ENCODE data around the gene CELF4. TPM values are rescaled to one million over a fixed set of nuclear protein-coding genes. Genes with fewer than 3 reads are reported as not detected.
A peak's percentile ranks its signal among the peaks of the same experiment; 100 is the strongest.

CELF4 gene
- total and polyA plus RNA-seq, 2 experiments from 2014 or later: 1.6 to 2.1 TPM

GRCh38 chr18:37282386-37283037 lies 283.1 kb downstream of the CELF4 start:
- Histone ChIP-seq H3K4me3 (no peak overlapping the region), H3K9me3 (ENCODE audit: low read depth) (no peaks in the 10 kb centered on the region)
- peak; percentile 7 to 10 for DNase-seq (ENCODE audit: low read depth in 1 of 2, low spot score in 1 of 2)

GRCh38 chr18:37280701-37281393 lies 284.8 kb downstream of the CELF4 start:
- Histone ChIP-seq H3K9me3 (ENCODE audit: low read depth) (no peaks in the 10 kb centered on the region), H3K27ac (no peak overlapping the region), H3K36me3 (no peaks in the 10 kb centered on the region), H3K4me1 (ENCODE audit: low read depth) (no peaks in the 10 kb centered on the region), H3K4me3 (no peak overlapping the region), H3K27me3 (peaks cover 6% of the 10 kb centered on the region)
- TF ChIP-seq, protein P1, sequence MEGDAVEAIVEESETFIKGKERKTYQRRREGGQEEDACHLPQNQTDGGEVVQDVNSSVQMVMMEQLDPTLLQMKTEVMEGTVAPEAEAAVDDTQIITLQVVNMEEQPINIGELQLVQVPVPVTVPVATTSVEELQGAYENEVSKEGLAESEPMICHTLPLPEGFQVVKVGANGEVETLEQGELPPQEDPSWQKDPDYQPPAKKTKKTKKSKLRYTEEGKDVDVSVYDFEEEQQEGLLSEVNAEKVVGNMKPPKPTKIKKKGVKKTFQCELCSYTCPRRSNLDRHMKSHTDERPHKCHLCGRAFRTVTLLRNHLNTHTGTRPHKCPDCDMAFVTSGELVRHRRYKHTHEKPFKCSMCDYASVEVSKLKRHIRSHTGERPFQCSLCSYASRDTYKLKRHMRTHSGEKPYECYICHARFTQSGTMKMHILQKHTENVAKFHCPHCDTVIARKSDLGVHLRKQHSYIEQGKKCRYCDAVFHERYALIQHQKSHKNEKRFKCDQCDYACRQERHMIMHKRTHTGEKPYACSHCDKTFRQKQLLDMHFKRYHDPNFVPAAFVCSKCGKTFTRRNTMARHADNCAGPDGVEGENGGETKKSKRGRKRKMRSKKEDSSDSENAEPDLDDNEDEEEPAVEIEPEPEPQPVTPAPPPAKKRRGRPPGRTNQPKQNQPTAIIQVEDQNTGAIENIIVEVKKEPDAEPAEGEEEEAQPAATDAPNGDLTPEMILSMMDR (IDR thresholded peaks at IDR 0.05; ENCODE audit: low read depth, low read length): no peak
- no peak for DNase-seq (ENCODE audit: low read depth in 1 of 2, low spot score in 1 of 2)

More at GRCh38 chr18:37282386-37283037, 283.1 kb downstream of the CELF4 start:
- H3K36me3 ChIP-seq: no peaks in the 10 kb centered on the region
- H3K27ac ChIP-seq: no peak overlapping the region
- peaks cover 6% of the 10 kb centered on the region for H3K27me3 ChIP-seq
- TF ChIP-seq, protein P1 (IDR thresholded peaks at IDR 0.05; ENCODE audit: low read depth, low read length): peak; percentile 56
- H3K4me1 ChIP-seq (ENCODE audit: low read depth): no peaks in the 10 kb centered on the region

GRCh38 chr18:37277804-37278203 lies 287.8 kb downstream of the CELF4 start:
- no peak overlapping the region for H3K4me3 ChIP-seq
- no peaks in the 10 kb centered on the region for H3K36me3 ChIP-seq
- no peaks in the 10 kb centered on the region for H3K4me1 ChIP-seq (ENCODE audit: low read depth)
- peaks cover 6% of the 10 kb centered on the region for H3K27me3 ChIP-seq
- no peak overlapping the region for H3K27ac ChIP-seq
- no peaks in the 10 kb centered on the region for H3K9me3 ChIP-seq (ENCODE audit: low read depth)
- no peak for DNase-seq (ENCODE audit: low read depth in 1 of 2, low spot score in 1 of 2)
- TF ChIP-seq, protein P1 (IDR thresholded peaks at IDR 0.05; ENCODE audit: low read depth, low read length): no peak

- Histone ChIP-seq H3K27ac (no peak overlapping the region), H3K27me3 (peaks cover 6% of the 10 kb centered on the region)
Measured at GRCh38 chr18:37276111-37276890, 289.3 kb downstream of the CELF4 start.

GRCh38 chr18:37275237-37275741 lies 290.3 kb downstream of the CELF4 start:
- TF ChIP-seq, protein P1 (IDR thresholded peaks at IDR 0.05; ENCODE audit: low read depth, low read length): no peak
- Histone ChIP-seq H3K36me3 (no peaks in the 10 kb centered on the region), H3K27me3 (peaks cover 4% of the 10 kb centered on the region), H3K27ac (no peak overlapping the region), H3K4me1 (ENCODE audit: low read depth) (no peaks in the 10 kb centered on the region), H3K4me3 (no peak overlapping the region), H3K9me3 (ENCODE audit: low read depth) (no peaks in the 10 kb centered on the region)
- DNase-seq (ENCODE audit: low read depth in 1 of 2, low spot score in 1 of 2): no peak

More at GRCh38 chr18:37276111-37276890, 289.3 kb downstream of the CELF4 start:
- H3K4me1 ChIP-seq (ENCODE audit: low read depth): no peaks in the 10 kb centered on the region
- H3K4me3 ChIP-seq: no peak overlapping the region
- TF ChIP-seq, protein P1 (IDR thresholded peaks at IDR 0.05; ENCODE audit: low read depth, low read length): no peak
- DNase-seq (ENCODE audit: low read depth in 1 of 2, low spot score in 1 of 2): no peak
- H3K36me3 ChIP-seq: no peaks in the 10 kb centered on the region
- H3K9me3 ChIP-seq (ENCODE audit: low read depth): no peaks in the 10 kb centered on the region
